H1 (cell line): ENCODE measurements around the gene C12orf56. TPM values are rescaled to one million over a fixed set of nuclear protein-coding genes. Genes with fewer than 3 reads are reported as not detected.
A peak's percentile ranks its signal among the peaks of the same experiment; 100 is the strongest.

Experiments used
- polyA plus RNA-seq, 7 experiments: library from polyadenylated mRNA; depleted of rRNA in 3 of 7; stranded (reverse) in 5 of 7; unstranded in 2 of 7; fragments of >200 nt in 5 of 7; fragments of 200-250 nt in 2 of 7; gene quantifications; 1 replicate in 5 of 7; 2 replicates in 1 of 7; 4 replicates in 1 of 7; pipeline versions ENCODE4 v1.2.1 to v1.2.3, GENCODE V29; 2011 to 2013; ENCODE audit warnings: missing spikeins in 2 of 7, mixed read lengths in 2 of 7
- total RNA-seq: library from RNA; stranded (reverse); fragmentation: NEBNext Ultra II Directional; extraction: Animal tissue kit (Norgen Biotek cat#: 25700); gene quantifications from 2 replicates; pipeline ENCODE4 v1.2.1, GENCODE V29; 2021
- TF ChIP-seq, protein P1 (sequence below): fragments of 300-600 bp; sonication (generic); IDR thresholded peaks from 2 replicates; pipeline ENCODE4 v1.7.1; 2012; ENCODE audit warnings: low read length, moderate library complexity, mild to moderate bottlenecking, inconsistent platforms; ENCODE audit not compliant: insufficient replicate concordance

C12orf56 gene
- total and polyA plus RNA-seq, 2 of the 8 experiments (the other 6 are each of a cell fraction or from before 2014, with no cell fraction given): 1.1 to 2.9 TPM

GRCh38 chr12:64273527-64274403, 116.8 kb downstream of the C12orf56 start (continued):
- TF ChIP-seq, protein P1, sequence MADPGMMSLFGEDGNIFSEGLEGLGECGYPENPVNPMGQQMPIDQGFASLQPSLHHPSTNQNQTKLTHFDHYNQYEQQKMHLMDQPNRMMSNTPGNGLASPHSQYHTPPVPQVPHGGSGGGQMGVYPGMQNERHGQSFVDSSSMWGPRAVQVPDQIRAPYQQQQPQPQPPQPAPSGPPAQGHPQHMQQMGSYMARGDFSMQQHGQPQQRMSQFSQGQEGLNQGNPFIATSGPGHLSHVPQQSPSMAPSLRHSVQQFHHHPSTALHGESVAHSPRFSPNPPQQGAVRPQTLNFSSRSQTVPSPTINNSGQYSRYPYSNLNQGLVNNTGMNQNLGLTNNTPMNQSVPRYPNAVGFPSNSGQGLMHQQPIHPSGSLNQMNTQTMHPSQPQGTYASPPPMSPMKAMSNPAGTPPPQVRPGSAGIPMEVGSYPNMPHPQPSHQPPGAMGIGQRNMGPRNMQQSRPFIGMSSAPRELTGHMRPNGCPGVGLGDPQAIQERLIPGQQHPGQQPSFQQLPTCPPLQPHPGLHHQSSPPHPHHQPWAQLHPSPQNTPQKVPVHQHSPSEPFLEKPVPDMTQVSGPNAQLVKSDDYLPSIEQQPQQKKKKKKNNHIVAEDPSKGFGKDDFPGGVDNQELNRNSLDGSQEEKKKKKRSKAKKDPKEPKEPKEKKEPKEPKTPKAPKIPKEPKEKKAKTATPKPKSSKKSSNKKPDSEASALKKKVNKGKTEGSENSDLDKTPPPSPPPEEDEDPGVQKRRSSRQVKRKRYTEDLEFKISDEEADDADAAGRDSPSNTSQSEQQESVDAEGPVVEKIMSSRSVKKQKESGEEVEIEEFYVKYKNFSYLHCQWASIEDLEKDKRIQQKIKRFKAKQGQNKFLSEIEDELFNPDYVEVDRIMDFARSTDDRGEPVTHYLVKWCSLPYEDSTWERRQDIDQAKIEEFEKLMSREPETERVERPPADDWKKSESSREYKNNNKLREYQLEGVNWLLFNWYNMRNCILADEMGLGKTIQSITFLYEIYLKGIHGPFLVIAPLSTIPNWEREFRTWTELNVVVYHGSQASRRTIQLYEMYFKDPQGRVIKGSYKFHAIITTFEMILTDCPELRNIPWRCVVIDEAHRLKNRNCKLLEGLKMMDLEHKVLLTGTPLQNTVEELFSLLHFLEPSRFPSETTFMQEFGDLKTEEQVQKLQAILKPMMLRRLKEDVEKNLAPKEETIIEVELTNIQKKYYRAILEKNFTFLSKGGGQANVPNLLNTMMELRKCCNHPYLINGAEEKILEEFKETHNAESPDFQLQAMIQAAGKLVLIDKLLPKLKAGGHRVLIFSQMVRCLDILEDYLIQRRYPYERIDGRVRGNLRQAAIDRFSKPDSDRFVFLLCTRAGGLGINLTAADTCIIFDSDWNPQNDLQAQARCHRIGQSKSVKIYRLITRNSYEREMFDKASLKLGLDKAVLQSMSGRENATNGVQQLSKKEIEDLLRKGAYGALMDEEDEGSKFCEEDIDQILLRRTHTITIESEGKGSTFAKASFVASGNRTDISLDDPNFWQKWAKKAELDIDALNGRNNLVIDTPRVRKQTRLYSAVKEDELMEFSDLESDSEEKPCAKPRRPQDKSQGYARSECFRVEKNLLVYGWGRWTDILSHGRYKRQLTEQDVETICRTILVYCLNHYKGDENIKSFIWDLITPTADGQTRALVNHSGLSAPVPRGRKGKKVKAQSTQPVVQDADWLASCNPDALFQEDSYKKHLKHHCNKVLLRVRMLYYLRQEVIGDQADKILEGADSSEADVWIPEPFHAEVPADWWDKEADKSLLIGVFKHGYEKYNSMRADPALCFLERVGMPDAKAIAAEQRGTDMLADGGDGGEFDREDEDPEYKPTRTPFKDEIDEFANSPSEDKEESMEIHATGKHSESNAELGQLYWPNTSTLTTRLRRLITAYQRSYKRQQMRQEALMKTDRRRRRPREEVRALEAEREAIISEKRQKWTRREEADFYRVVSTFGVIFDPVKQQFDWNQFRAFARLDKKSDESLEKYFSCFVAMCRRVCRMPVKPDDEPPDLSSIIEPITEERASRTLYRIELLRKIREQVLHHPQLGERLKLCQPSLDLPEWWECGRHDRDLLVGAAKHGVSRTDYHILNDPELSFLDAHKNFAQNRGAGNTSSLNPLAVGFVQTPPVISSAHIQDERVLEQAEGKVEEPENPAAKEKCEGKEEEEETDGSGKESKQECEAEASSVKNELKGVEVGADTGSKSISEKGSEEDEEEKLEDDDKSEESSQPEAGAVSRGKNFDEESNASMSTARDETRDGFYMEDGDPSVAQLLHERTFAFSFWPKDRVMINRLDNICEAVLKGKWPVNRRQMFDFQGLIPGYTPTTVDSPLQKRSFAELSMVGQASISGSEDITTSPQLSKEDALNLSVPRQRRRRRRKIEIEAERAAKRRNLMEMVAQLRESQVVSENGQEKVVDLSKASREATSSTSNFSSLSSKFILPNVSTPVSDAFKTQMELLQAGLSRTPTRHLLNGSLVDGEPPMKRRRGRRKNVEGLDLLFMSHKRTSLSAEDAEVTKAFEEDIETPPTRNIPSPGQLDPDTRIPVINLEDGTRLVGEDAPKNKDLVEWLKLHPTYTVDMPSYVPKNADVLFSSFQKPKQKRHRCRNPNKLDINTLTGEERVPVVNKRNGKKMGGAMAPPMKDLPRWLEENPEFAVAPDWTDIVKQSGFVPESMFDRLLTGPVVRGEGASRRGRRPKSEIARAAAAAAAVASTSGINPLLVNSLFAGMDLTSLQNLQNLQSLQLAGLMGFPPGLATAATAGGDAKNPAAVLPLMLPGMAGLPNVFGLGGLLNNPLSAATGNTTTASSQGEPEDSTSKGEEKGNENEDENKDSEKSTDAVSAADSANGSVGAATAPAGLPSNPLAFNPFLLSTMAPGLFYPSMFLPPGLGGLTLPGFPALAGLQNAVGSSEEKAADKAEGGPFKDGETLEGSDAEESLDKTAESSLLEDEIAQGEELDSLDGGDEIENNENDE: peak; percentile 49
